HCT116 (cell line): ENCODE results near the gene WDR83. TPM values are rescaled to one million over a fixed set of nuclear protein-coding genes. Genes with fewer than 3 reads are reported as not detected.
A peak's percentile ranks its signal among the peaks of the same experiment; 100 is the strongest.

Experiments used
- ATAC-seq: fragments of 200-7000 bp; cut with Tn5 transposase; 2 replicates; pipeline ENCODE4 v1.9.1; 2020; ENCODE audit warnings: mild to moderate bottlenecking, moderate library complexity
- BruUV-seq: library from RNA; stranded (reverse); fragments of 400-500 nt; replicated peaks from 2 replicates; lab custom pipeline; 2021; lab: Mats Ljungman, UMichigan
- CTCF ChIA-PET: fragments of 300-600 bp; sonication (Branson Sonifier 250); formaldehyde crosslinking; loops from one replicate; lab custom pipeline; 2021; ENCODE audit warnings: antibody characterized with exemption; lab: Charles Lee
- POLR2A ChIA-PET: fragments of 300-600, 350-600 bp; sonication (Branson Sonifier 250); formaldehyde crosslinking; loops from one replicate; lab custom pipeline; 2021; ENCODE audit warnings: antibody characterized with exemption; lab: Charles Lee
- RAD21 ChIA-PET, 2 experiments: fragments of 300-600 bp; sonication (Branson Sonifier 250); formaldehyde crosslinking; loops; one replicate each; lab custom pipeline; 2023; ENCODE audit warnings: low total read pairs in 2 of 2; ENCODE audit not compliant: uncharacterized antibody in 2 of 2, unreplicated experiment in 2 of 2, low non-redundant PET in 1 of 2; lab: Charles Lee
- DNase-seq: peaks from one replicate; pipeline ENCODE4 v3.0.0-alpha.2; 2010; ENCODE audit warnings: low read depth, low spot score
- H2AFZ ChIP-seq: fragments of 200-600 bp; shearing (Covaris generic), sonication (generic); 2 replicates; pipeline ENCODE4 v1.6.1; 2017; ENCODE audit warnings: low read depth, mixed run types, mixed read lengths, antibody characterized with exemption, low read length; ENCODE audit not compliant: poor library complexity, severe bottlenecking
- H3K27ac ChIP-seq: 2 replicates; pipeline ENCODE4 v1.5.1; 2012; ENCODE audit warnings: low read depth, low read length
- H3K27me3 ChIP-seq: fragments of 200-600 bp; sonication (generic); 2 replicates; pipeline ENCODE4 v1.6.1; 2016; ENCODE audit warnings: mixed run types, low read length, mixed read lengths; ENCODE audit not compliant: insufficient read depth
- H3K36me3 ChIP-seq, 2 experiments: fragments of 200-500 bp in 1 of 2; fragments of 200-600 bp in 1 of 2; sonication (Bioruptor generic) in 1 of 2; sonication (generic) in 1 of 2; 2 replicates each; pipeline versions ENCODE4 v1.5.1 to v1.6.1; 2014 to 2016; ENCODE audit warnings: low read length in 2 of 2, inconsistent platforms in 1 of 2, mixed read lengths in 1 of 2, mixed run types in 1 of 2; ENCODE audit not compliant: insufficient read depth in 2 of 2, control insufficient read depth in 1 of 2
- H3K4me1 ChIP-seq, 2 experiments: fragments of 200-600 bp in 1 of 2; sonication (generic) in 1 of 2; 2 replicates each; pipeline versions ENCODE4 v1.5.1 to v1.6.1; 2012 to 2017; ENCODE audit warnings: low read length in 2 of 2, inconsistent platforms in 1 of 2, mild to moderate bottlenecking in 1 of 2, mixed read lengths in 1 of 2, mixed run types in 1 of 2, moderate library complexity in 1 of 2; ENCODE audit not compliant: insufficient read depth in 2 of 2, control insufficient read depth in 1 of 2
- H3K4me2 ChIP-seq: fragments of 200-600 bp; sonication (generic); 2 replicates; pipeline ENCODE4 v1.6.1; 2017; ENCODE audit warnings: mixed run types, low read length, mixed read lengths
- H3K4me3 ChIP-seq, 2 experiments: fragments of 200-600 bp in 1 of 2; sonication (generic) in 1 of 2; replicated peaks in 1 of 2; 2 replicates each; pipeline ENCODE4 v1.5.1; 2011 to 2016; ENCODE audit warnings: low read length in 2 of 2, control low read depth in 1 of 2, low read depth in 1 of 2, mild to moderate bottlenecking in 1 of 2, mixed read lengths in 1 of 2, mixed run types in 1 of 2
- H3K79me2 ChIP-seq: fragments of 200-600 bp; sonication (generic); 2 replicates; pipeline ENCODE4 v1.6.1; 2017; ENCODE audit warnings: mild to moderate bottlenecking, mixed run types, low read length, moderate library complexity, mixed read lengths; ENCODE audit not compliant: insufficient read depth
- H3K9ac ChIP-seq: fragments of 200-600 bp; sonication (generic); 2 replicates; pipeline ENCODE4 v1.6.1; 2016; ENCODE audit warnings: low read length, mixed read lengths
- H3K9me2 ChIP-seq: fragments of 200-600 bp; sonication (generic), shearing (Covaris generic); 2 replicates; pipeline ENCODE4 v1.6.1; 2017; ENCODE audit warnings: mixed run types, mild to moderate bottlenecking, moderate library complexity; ENCODE audit not compliant: insufficient read depth
- H3K9me3 ChIP-seq, 2 experiments: fragments of 200-500 bp in 1 of 2; fragments of 200-600 bp in 1 of 2; sonication (Bioruptor generic) in 1 of 2; sonication (generic) in 1 of 2; 2 replicates each; pipeline ENCODE4 v1.6.1; 2014 to 2017; ENCODE audit warnings: low read length in 2 of 2, mixed read lengths in 2 of 2, inconsistent platforms in 1 of 2, low read depth in 1 of 2, mild to moderate bottlenecking in 1 of 2, mixed run types in 1 of 2, moderate library complexity in 1 of 2; ENCODE audit not compliant: control insufficient read depth in 1 of 2, insufficient read depth in 1 of 2
- H4K20me1 ChIP-seq: fragments of 200-600 bp; sonication (generic), shearing (Covaris generic); 2 replicates; pipeline ENCODE4 v1.6.1; 2017; ENCODE audit warnings: mixed run types, mild to moderate bottlenecking, moderate library complexity; ENCODE audit not compliant: insufficient read depth
- CBX3 ChIP-seq: IDR thresholded peaks from 2 replicates; pipeline ENCODE4 v1.6.1; 2012; ENCODE audit warnings: low read depth
- CEBPB ChIP-seq: IDR thresholded peaks from 2 replicates; pipeline ENCODE4 v1.6.1; 2012; ENCODE audit warnings: low read depth
- EGR1 ChIP-seq: IDR thresholded peaks from 2 replicates; pipeline ENCODE4 v1.6.1; 2012; ENCODE audit warnings: low read depth
- ELF1 ChIP-seq: IDR thresholded peaks from 2 replicates; pipeline ENCODE4 v1.6.1; 2012; ENCODE audit warnings: low read depth, borderline replicate concordance
- EZH2phosphoT487 ChIP-seq: fragments of 200-600 bp; IDR thresholded peaks from 2 replicates; pipeline ENCODE4 v1.6.1; 2018; ENCODE audit warnings: antibody characterized with exemption, borderline replicate concordance
- FOSL1 ChIP-seq: IDR thresholded peaks from 2 replicates; pipeline ENCODE4 v1.6.1; 2012; ENCODE audit warnings: low read depth
- POLR2AphosphoS5 ChIP-seq: IDR thresholded peaks from 2 replicates; pipeline ENCODE4 v1.6.1; 2011; ENCODE audit warnings: mild to moderate bottlenecking, low read depth, low read length, moderate library complexity
- SIN3A ChIP-seq: IDR thresholded peaks from 2 replicates; pipeline ENCODE4 v1.6.1; 2012; ENCODE audit warnings: low read depth
- SP1 ChIP-seq: IDR thresholded peaks from 2 replicates; pipeline ENCODE4 v1.6.1; 2012; ENCODE audit warnings: low read depth
- SRF ChIP-seq: IDR thresholded peaks from 2 replicates; pipeline ENCODE4 v1.6.1; 2012; ENCODE audit warnings: low read depth
- ZBTB33 ChIP-seq: IDR thresholded peaks from 2 replicates; pipeline ENCODE4 v1.6.1; 2011; ENCODE audit warnings: mild to moderate bottlenecking, low read length, moderate library complexity; ENCODE audit not compliant: insufficient replicate concordance; ENCODE audit errors: extremely low read depth
- ZFX ChIP-seq: fragments of 450-650 bp; IDR thresholded peaks from 2 replicates; pipeline ENCODE4 v1.6.1; 2017
- ZNF274 ChIP-seq: fragments of 200-500 bp; sonication (Bioruptor generic); IDR thresholded peaks from 2 replicates; pipeline ENCODE4 v1.6.1; 2014; ENCODE audit warnings: mild to moderate bottlenecking, low read depth, low read length, inconsistent platforms
- intact Hi-C: fragments of 100-400 bp; cut with micrococcal nuclease; formaldehyde crosslinking; loops from 2 replicates; pipeline ENCODE4 v1.10.0; 2022
- total RNA-seq: library from RNA; stranded (reverse); gene quantifications from one replicate; pipeline ENCODE4 v1.2.1, GENCODE V29; 2021; ENCODE audit not compliant: unreplicated experiment
- TF ChIP-seq, protein P1 (sequence below), 3 experiments: fragments of 200-600 bp in 1 of 3; sonication (generic) in 1 of 3; IDR thresholded peaks in 2 of 3; conservative IDR thresholded peaks in 1 of 3; 2 replicates each; pipeline ENCODE4 v1.5.1; 2012 to 2017; ENCODE audit warnings: low read depth in 2 of 3, low read length in 2 of 3, antibody characterized with exemption in 1 of 3, borderline replicate concordance in 1 of 3, control low read depth in 1 of 3, mild to moderate bottlenecking in 1 of 3, mixed read lengths in 1 of 3, mixed run types in 1 of 3, moderate library complexity in 1 of 3; ENCODE audit not compliant: insufficient read depth in 1 of 3
- TF ChIP-seq, protein P2 (sequence below): IDR thresholded peaks from 2 replicates; pipeline ENCODE4 v1.6.1; 2012
- TF ChIP-seq, protein P3 (sequence below): IDR thresholded peaks from 2 replicates; pipeline ENCODE4 v1.6.1; 2012; ENCODE audit warnings: low read depth
- TF ChIP-seq, protein P4 (sequence below): IDR thresholded peaks from 2 replicates; pipeline ENCODE4 v1.6.1; 2012

The WDR83 gene
- total RNA-seq, 1 experiment from 2014 or later: 20.1 TPM

- Histone ChIP-seq H3K4me2 (peak within 1 kb of the TSS; percentile 75), H3K79me2 (peaks cover 18% of the 10 kb centered on the region), H3K9ac (peak within 1 kb of the TSS; percentile 86), H3K9me2 (no peaks in the 10 kb centered on the region), H4K20me1 (no peaks in the 10 kb centered on the region), H3K27me3 (no peaks in the 10 kb centered on the region), H3K4me1 (peaks cover 9 to 19% of the 10 kb centered on the region in 2 experiments; a peak in 3 of 4 replicates), H3K4me3 (peak within 1 kb of the TSS; percentile 79 to 98), H2AFZ (no peak within 1 kb of the TSS), H3K27ac (peak within 1 kb of the TSS; percentile 100), H3K9me3 (no peaks in the 10 kb centered on the region), H3K36me3 (peaks cover 12 to 27% of the 10 kb centered on the region in 2 experiments; a peak in 3 of 4 replicates)
- ATAC-seq (peak; percentile 82), DNase-seq (peak; percentile 98)
- ChIA-PET POLR2A (interaction anchor here (0.7 to 2.0 kb wide), 7 partner anchors 10 to 121 kb away, joined by 3 to 8 read pairs (median 4); partner anchors contain the start of genes FBXW9, JUNB, PRDX2 and THSD8), CTCF (interaction anchor here (0.6 to 1.9 kb wide), 4 partner anchors 9 to 415 kb away, joined by 3 to 5 read pairs (median 4); no protein-coding TSS in a partner anchor), RAD21 (no interaction called here)
- intact Hi-C loops: loop anchor here (1.0 kb wide), 1 partner anchor 12 kb away; a partner anchor contains a TSS
- TSS peak; percentile 66 for BruUV-seq
- no peak for TF ChIP-seq ZNF274
- 0 out of 2 replicates have a peak, but pooled peaks have one; percentile 53 for TF ChIP-seq SRF
- TF ChIP-seq SIN3A: peak; percentile 71; the same call in 1 of the 2 replicates
- peak; percentile 85 for TF ChIP-seq EGR1
- peak; percentile 76 for TF ChIP-seq CEBPB
- TF ChIP-seq, protein P1, sequence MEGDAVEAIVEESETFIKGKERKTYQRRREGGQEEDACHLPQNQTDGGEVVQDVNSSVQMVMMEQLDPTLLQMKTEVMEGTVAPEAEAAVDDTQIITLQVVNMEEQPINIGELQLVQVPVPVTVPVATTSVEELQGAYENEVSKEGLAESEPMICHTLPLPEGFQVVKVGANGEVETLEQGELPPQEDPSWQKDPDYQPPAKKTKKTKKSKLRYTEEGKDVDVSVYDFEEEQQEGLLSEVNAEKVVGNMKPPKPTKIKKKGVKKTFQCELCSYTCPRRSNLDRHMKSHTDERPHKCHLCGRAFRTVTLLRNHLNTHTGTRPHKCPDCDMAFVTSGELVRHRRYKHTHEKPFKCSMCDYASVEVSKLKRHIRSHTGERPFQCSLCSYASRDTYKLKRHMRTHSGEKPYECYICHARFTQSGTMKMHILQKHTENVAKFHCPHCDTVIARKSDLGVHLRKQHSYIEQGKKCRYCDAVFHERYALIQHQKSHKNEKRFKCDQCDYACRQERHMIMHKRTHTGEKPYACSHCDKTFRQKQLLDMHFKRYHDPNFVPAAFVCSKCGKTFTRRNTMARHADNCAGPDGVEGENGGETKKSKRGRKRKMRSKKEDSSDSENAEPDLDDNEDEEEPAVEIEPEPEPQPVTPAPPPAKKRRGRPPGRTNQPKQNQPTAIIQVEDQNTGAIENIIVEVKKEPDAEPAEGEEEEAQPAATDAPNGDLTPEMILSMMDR (IDR thresholded peaks at IDR 0.05 in 2 of 3, conservative IDR thresholded peaks at IDR 0.05 in 1 of 3; ENCODE audit: borderline replicate concordance in 1 of 3, insufficient read depth in 1 of 3, low read depth in 2 of 3, low read length in 2 of 3): no peak
- peak; percentile 80 for TF ChIP-seq SP1
- TF ChIP-seq, protein P2, sequence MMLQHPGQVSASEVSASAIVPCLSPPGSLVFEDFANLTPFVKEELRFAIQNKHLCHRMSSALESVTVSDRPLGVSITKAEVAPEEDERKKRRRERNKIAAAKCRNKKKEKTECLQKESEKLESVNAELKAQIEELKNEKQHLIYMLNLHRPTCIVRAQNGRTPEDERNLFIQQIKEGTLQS: no peak
- TF ChIP-seq EZH2phosphoT487: no peak
- TF ChIP-seq FOSL1: no peak
- TF ChIP-seq ZFX: peak; percentile 67; the same call in 1 of the 2 replicates
- peak; percentile 82 for TF ChIP-seq ZBTB33
- TF ChIP-seq ELF1: no peak; the same call in 1 of the 2 replicates
- peak; percentile 51 for TF ChIP-seq POLR2AphosphoS5
- no peak for TF ChIP-seq CBX3
- TF ChIP-seq, protein P3, sequence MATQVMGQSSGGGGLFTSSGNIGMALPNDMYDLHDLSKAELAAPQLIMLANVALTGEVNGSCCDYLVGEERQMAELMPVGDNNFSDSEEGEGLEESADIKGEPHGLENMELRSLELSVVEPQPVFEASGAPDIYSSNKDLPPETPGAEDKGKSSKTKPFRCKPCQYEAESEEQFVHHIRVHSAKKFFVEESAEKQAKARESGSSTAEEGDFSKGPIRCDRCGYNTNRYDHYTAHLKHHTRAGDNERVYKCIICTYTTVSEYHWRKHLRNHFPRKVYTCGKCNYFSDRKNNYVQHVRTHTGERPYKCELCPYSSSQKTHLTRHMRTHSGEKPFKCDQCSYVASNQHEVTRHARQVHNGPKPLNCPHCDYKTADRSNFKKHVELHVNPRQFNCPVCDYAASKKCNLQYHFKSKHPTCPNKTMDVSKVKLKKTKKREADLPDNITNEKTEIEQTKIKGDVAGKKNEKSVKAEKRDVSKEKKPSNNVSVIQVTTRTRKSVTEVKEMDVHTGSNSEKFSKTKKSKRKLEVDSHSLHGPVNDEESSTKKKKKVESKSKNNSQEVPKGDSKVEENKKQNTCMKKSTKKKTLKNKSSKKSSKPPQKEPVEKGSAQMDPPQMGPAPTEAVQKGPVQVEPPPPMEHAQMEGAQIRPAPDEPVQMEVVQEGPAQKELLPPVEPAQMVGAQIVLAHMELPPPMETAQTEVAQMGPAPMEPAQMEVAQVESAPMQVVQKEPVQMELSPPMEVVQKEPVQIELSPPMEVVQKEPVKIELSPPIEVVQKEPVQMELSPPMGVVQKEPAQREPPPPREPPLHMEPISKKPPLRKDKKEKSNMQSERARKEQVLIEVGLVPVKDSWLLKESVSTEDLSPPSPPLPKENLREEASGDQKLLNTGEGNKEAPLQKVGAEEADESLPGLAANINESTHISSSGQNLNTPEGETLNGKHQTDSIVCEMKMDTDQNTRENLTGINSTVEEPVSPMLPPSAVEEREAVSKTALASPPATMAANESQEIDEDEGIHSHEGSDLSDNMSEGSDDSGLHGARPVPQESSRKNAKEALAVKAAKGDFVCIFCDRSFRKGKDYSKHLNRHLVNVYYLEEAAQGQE: no peak
- TF ChIP-seq, protein P4, sequence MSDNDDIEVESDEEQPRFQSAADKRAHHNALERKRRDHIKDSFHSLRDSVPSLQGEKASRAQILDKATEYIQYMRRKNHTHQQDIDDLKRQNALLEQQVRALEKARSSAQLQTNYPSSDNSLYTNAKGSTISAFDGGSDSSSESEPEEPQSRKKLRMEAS: peak; percentile 61
These were observed 14.7 kb downstream of the WDR83 start, which contains the start of gene DHPS for GRCh38 chr19:12681074-12681987. TSS of gene DHPS (minus strand) at chr19:12681880. CDS start at chr19:12681766, 114 bp downstream.
